HG03354 (cell line): ENCODE data around the gene NUDT5.
"Not testable (repeated sequence)": the region's sequence is repeated elsewhere in the genome, so short reads cannot be mapped to it uniquely, and the experiment has no call there.

Experiments
- ATAC-seq: cut with Tn5 transposase; IDR thresholded peaks from one replicate; pipeline ENCODE4 v1.9.1; 2021; ENCODE audit warnings: mild to moderate bottlenecking; ENCODE audit not compliant: unreplicated experiment, poor library complexity, severe bottlenecking

Gene NUDT5

GRCh38 chr10:12171512-12171911, 24.2 kb downstream of the NUDT5 start:
- ATAC-seq, result not testable (repeated sequence)

- ATAC-seq, result no peak
Observed at GRCh38 chr10:12165999-12166775, 29.5 kb downstream of the NUDT5 start.

GRCh38 chr10:12165036-12165435, 30.7 kb downstream of the NUDT5 start:
- no peak for ATAC-seq

GRCh38 chr10:12164085-12164484, 31.6 kb downstream of the NUDT5 start:
- ATAC-seq, result no peak

- ATAC-seq, result no peak
Observed at GRCh38 chr10:12162927-12163326, 32.8 kb downstream of the NUDT5 start.

GRCh38 chr10:12160664-12161063, 35.0 kb downstream of the NUDT5 start:
- ATAC-seq, result no peak

- ATAC-seq, result no peak
Observed at GRCh38 chr10:12158111-12158510, 37.6 kb downstream of the NUDT5 start.

GRCh38 chr10:12156367-12157123, 39.1 kb downstream of the NUDT5 start:
- ATAC-seq, result no peak

GRCh38 chr10:12154516-12154915, 41.2 kb downstream of the NUDT5 start:
- no peak for ATAC-seq

- ATAC-seq, result no peak
Observed at GRCh38 chr10:12150163-12150562, 45.5 kb downstream of the NUDT5 start.

- ATAC-seq, result no peak
Observed at GRCh38 chr10:12144538-12144937, 51.2 kb downstream of the NUDT5 start.

GRCh38 chr10:12140038-12140437, 55.7 kb downstream of the NUDT5 start:
- no peak for ATAC-seq

- ATAC-seq, result no peak
Observed at GRCh38 chr10:12135631-12136030, 60.1 kb downstream of the NUDT5 start.

- ATAC-seq, result peak; percentile 60
Observed at GRCh38 chr10:12130237-12130872, 65.3 kb downstream of the NUDT5 start.

- ATAC-seq, result peak; percentile 89
Observed at GRCh38 chr10:12129222-12130111, 66.2 kb downstream of the NUDT5 start, which contains the start of gene SEC61A2. TSS of gene SEC61A2 (plus strand) at chr10:12129677. CDS start at chr10:12129788, 111 bp downstream.

- ATAC-seq, result peak; percentile 27
Observed at GRCh38 chr10:12121673-12122072, 74.0 kb downstream of the NUDT5 start.
